GM23338 (cell line): ENCODE data around the gene ATL2. TPM values are rescaled to one million over a fixed set of nuclear protein-coding genes. Genes with fewer than 3 reads are reported as not detected.

Experiments
- ATAC-seq: fragments of 200-7000 bp; cut with Tn5 transposase; 3 replicates; pipeline ENCODE4 v1.9.1; 2020
- DNase-seq: peaks from one replicate; pipeline ENCODE4 v3.0.0-alpha.2; 2015; ENCODE audit warnings: low spot score
- H2AFZ ChIP-seq: fragments of 200-600 bp; sonication (generic); 2 replicates; pipeline ENCODE4 v1.8.0; 2016; ENCODE audit warnings: antibody characterized with exemption, mild to moderate bottlenecking, moderate library complexity
- H3F3A ChIP-seq: fragments of 200-600 bp; sonication (generic); replicated peaks from 2 replicates; pipeline ENCODE4 v1.8.0; 2017; ENCODE audit warnings: antibody characterized with exemption, mixed run types, low read depth
- H3K27ac ChIP-seq: fragments of 200-600 bp; sonication (generic); 2 replicates; pipeline ENCODE4 v1.6.1; 2016; ENCODE audit warnings: low read depth
- H3K27me3 ChIP-seq: fragments of 200-600 bp; sonication (generic); 2 replicates; pipeline ENCODE4 v1.8.0; 2016; ENCODE audit warnings: mild to moderate bottlenecking, mixed run types, moderate library complexity; ENCODE audit not compliant: insufficient read depth
- H3K36me3 ChIP-seq: fragments of 200-600 bp; sonication (generic); 2 replicates; pipeline ENCODE4 v1.8.0; 2016; ENCODE audit warnings: mild to moderate bottlenecking; ENCODE audit not compliant: insufficient read depth
- H3K4me1 ChIP-seq: fragments of 200-600 bp; sonication (generic); 2 replicates; pipeline ENCODE4 v1.8.0; 2016; ENCODE audit warnings: mild to moderate bottlenecking, moderate library complexity; ENCODE audit not compliant: insufficient read depth
- H3K4me2 ChIP-seq: fragments of 200-600 bp; sonication (generic); 2 replicates; pipeline ENCODE4 v1.7.1; 2017; ENCODE audit warnings: mixed run types
- H3K4me3 ChIP-seq: fragments of 200-600 bp; sonication (generic); 2 replicates; pipeline ENCODE4 v1.6.1; 2016; ENCODE audit warnings: mixed run types
- H3K79me2 ChIP-seq: fragments of 200-600 bp; sonication (generic); replicated peaks from 2 replicates; pipeline ENCODE4 v1.8.0; 2017; ENCODE audit warnings: mild to moderate bottlenecking; ENCODE audit not compliant: insufficient read depth
- H3K9me2 ChIP-seq: fragments of 200-600 bp; sonication (generic); 2 replicates; pipeline ENCODE4 v1.8.0; 2017; ENCODE audit not compliant: insufficient read depth
- H4K20me1 ChIP-seq: fragments of 200-600 bp; sonication (generic); replicated peaks from 2 replicates; pipeline ENCODE4 v1.8.0; 2017; ENCODE audit warnings: mild to moderate bottlenecking; ENCODE audit not compliant: insufficient read depth
- H3K27ac Mint-ChIP-seq: 2 replicates; pipeline ENCODE4 v1.8.0; 2020; ENCODE audit warnings: inconsistent platforms, mild to moderate bottlenecking, moderate library complexity, mixed read lengths
- H3K27me3 Mint-ChIP-seq: 3 replicates; pipeline ENCODE4 v1.8.0; 2022; ENCODE audit warnings: low read depth, mild to moderate bottlenecking, moderate library complexity, mixed read lengths, inconsistent platforms; ENCODE audit not compliant: insufficient read depth, poor library complexity
- H3K36me3 Mint-ChIP-seq: 3 replicates; pipeline ENCODE4 v1.8.0; 2021; ENCODE audit warnings: low read depth, mild to moderate bottlenecking, inconsistent platforms, moderate library complexity, mixed read lengths
- H3K4me1 Mint-ChIP-seq: 3 replicates; pipeline ENCODE4 v1.8.0; 2020; ENCODE audit warnings: mild to moderate bottlenecking, inconsistent platforms, mixed read lengths
- H3K4me3 Mint-ChIP-seq: 3 replicates; pipeline ENCODE4 v1.8.0; 2021; ENCODE audit warnings: moderate library complexity, mild to moderate bottlenecking, inconsistent platforms, mixed read lengths
- H3K9me3 Mint-ChIP-seq: 3 replicates; pipeline ENCODE4 v1.8.0; 2020; ENCODE audit warnings: moderate library complexity, mild to moderate bottlenecking, inconsistent platforms, mixed read lengths
- CREB1 ChIP-seq: fragments of 250-450 bp; sonication (Bioruptor Pico); IDR thresholded peaks from 2 replicates; pipeline ENCODE4 v1.5.0; 2020; ENCODE audit warnings: low read depth, mild to moderate bottlenecking, moderate library complexity
- CTCF ChIP-seq, 2 experiments: fragments of 200-600 bp in 1 of 2; sonication (generic) in 1 of 2; conservative IDR thresholded peaks; 2 replicates each; pipeline versions ENCODE4 v1.5.1 to v1.6.1; 2016 to 2017; ENCODE audit warnings: antibody characterized with exemption in 2 of 2, low read depth in 2 of 2, mild to moderate bottlenecking in 2 of 2, moderate library complexity in 1 of 2
- ETS1 ChIP-seq: IDR thresholded peaks from 2 replicates; pipeline ENCODE4 v1.6.1; 2016; ENCODE audit warnings: antibody characterized with exemption
- EZH2 ChIP-seq: fragments of 200-600 bp; sonication (generic); IDR thresholded peaks from one replicate; pipeline ENCODE4 v1.8.0; 2017; ENCODE audit warnings: antibody characterized with exemption, mild to moderate bottlenecking, low read depth; ENCODE audit not compliant: unreplicated experiment
- EZH2phosphoT487 ChIP-seq: fragments of 200-600 bp; sonication (generic); IDR thresholded peaks from one replicate; pipeline ENCODE4 v1.8.1; 2018; ENCODE audit warnings: antibody characterized with exemption; ENCODE audit not compliant: unreplicated experiment
- JUNB ChIP-seq: IDR thresholded peaks from one replicate; pipeline ENCODE4 v1.6.1; 2016; ENCODE audit warnings: antibody characterized with exemption; ENCODE audit not compliant: unreplicated experiment
- NANOG ChIP-seq: IDR thresholded peaks from 2 replicates; pipeline ENCODE4 v1.6.1; 2016; ENCODE audit warnings: antibody characterized with exemption, borderline replicate concordance
- POLR2AphosphoS5 ChIP-seq: IDR thresholded peaks from 2 replicates; pipeline ENCODE4 v1.6.1; 2016; ENCODE audit warnings: antibody characterized with exemption, low read depth
- REST ChIP-seq: IDR thresholded peaks from one replicate; pipeline ENCODE4 v1.6.1; 2018; ENCODE audit warnings: antibody characterized with exemption; ENCODE audit not compliant: unreplicated experiment
- STAT1 ChIP-seq: IDR thresholded peaks from one replicate; pipeline ENCODE4 v1.6.1; 2016; ENCODE audit warnings: antibody characterized with exemption; ENCODE audit not compliant: unreplicated experiment
- ZNF114 ChIP-seq: fragments of 250-450 bp; sonication (Bioruptor Pico); IDR thresholded peaks from 2 replicates; pipeline ENCODE4 v1.5.0; 2020; ENCODE audit warnings: mild to moderate bottlenecking, moderate library complexity
- ZNF331 ChIP-seq: fragments of 250-450 bp; sonication (Bioruptor Pico); IDR thresholded peaks from 2 replicates; pipeline ENCODE4 v1.5.0; 2020; ENCODE audit warnings: low read depth, mild to moderate bottlenecking, moderate library complexity
- ZNF462 ChIP-seq: fragments of 250-450 bp; sonication (Bioruptor Pico); IDR thresholded peaks from 2 replicates; pipeline ENCODE4 v1.5.0; 2020; ENCODE audit warnings: mild to moderate bottlenecking, moderate library complexity
- polyA plus RNA-seq: library from polyadenylated mRNA; unstranded; fragments of >200 nt; fragmentation: Nextera tagmentation; extraction: Ambion mirVana; gene quantifications from 2 replicates; pipeline ENCODE4 v1.2.1, GENCODE V29; 2016
- total RNA-seq: library from RNA; depleted of rRNA; stranded (reverse); fragments of >200 nt; shearing (Covaris generic); gene quantifications from 2 replicates; pipeline ENCODE4 v1.2.3, GENCODE V29; 2014

Gene ATL2
- total and polyA plus RNA-seq, 2 experiments from 2014 or later, result 30.2 to 140 TPM

GRCh38 chr2:38421274-38422056 is 44.4 kb upstream of the ATL2 start:
- Mint-ChIP-seq H3K4me1 (no peaks in the 10 kb centered on the region), H3K36me3 (no peaks in the 10 kb centered on the region; the same call in 2 of the 3 replicates), H3K9me3 (peaks cover 3% of the 10 kb centered on the region; the same call in 1 of the 3 replicates), H3K27me3 (peaks cover 5% of the 10 kb centered on the region), H3K27ac (no peak overlapping the region), H3K4me3 (no peak overlapping the region)
- Histone ChIP-seq H3K79me2 (no peaks in the 10 kb centered on the region), H4K20me1 (no peaks in the 10 kb centered on the region), H3F3A (no peaks in the 10 kb centered on the region), H3K4me1 (no peaks in the 10 kb centered on the region), H3K36me3 (no peaks in the 10 kb centered on the region), H3K4me2 (no peak overlapping the region), H2AFZ (peak overlapping the region; percentile 38; the same call in 1 of the 2 replicates), H3K27ac (no peak overlapping the region), H3K9me2 (no peaks in the 10 kb centered on the region), H3K27me3 (no peaks in the 10 kb centered on the region), H3K4me3 (no peak overlapping the region)
- ATAC-seq, result no peak
- DNase-seq, result no peak
- TF ChIP-seq POLR2AphosphoS5, result no peak
- no peak for TF ChIP-seq CTCF (conservative IDR thresholded peaks at IDR 0.05; ENCODE audit: low read depth in 2 of 2)
- no peak for TF ChIP-seq EZH2
- no peak for TF ChIP-seq ETS1
- TF ChIP-seq JUNB, result no peak
- TF ChIP-seq NANOG, result no peak
- TF ChIP-seq ZNF462 (CRISPR knock-in tag), result no peak
- TF ChIP-seq ZNF114 (CRISPR knock-in tag), result no peak
- no peak for TF ChIP-seq REST
- TF ChIP-seq CREB1 (CRISPR knock-in tag), result no peak
- no peak for TF ChIP-seq STAT1
- no peak for TF ChIP-seq ZNF331
- no peak for TF ChIP-seq EZH2phosphoT487
